GM19025 (cell line): ENCODE measurements around the gene CARS2.
"Not testable (repeated sequence)": the region's sequence is repeated elsewhere in the genome, so short reads cannot be mapped to it uniquely, and the experiment has no call there.

Experiments
- ATAC-seq: cut with Tn5 transposase; IDR thresholded peaks from one replicate; pipeline ENCODE4 v1.9.1; 2021; ENCODE audit warnings: mild to moderate bottlenecking, low read depth, moderate library complexity; ENCODE audit not compliant: unreplicated experiment

CARS2 gene

GRCh38 chr13:110624766-110625756 lies 80.9 kb downstream of the CARS2 start:
- ATAC-seq: no peak

GRCh38 chr13:110620596-110620995 lies 85.3 kb downstream of the CARS2 start:
- ATAC-seq: no peak

- no peak for ATAC-seq
These were observed 87.1 kb downstream of the CARS2 start for GRCh38 chr13:110618780-110619179.

- ATAC-seq: no peak
These were observed 87.7 kb downstream of the CARS2 start for GRCh38 chr13:110618167-110618566.

- ATAC-seq: no peak
These were observed 88.4 kb downstream of the CARS2 start for GRCh38 chr13:110617321-110618072.

- peak; percentile 44 for ATAC-seq
These were observed 89.5 kb downstream of the CARS2 start for GRCh38 chr13:110616103-110617101.

- ATAC-seq: peak; percentile 75
These were observed 90.4 kb downstream of the CARS2 start, which contains the start of gene NAXD for GRCh38 chr13:110615322-110616102. Gene NAXD (plus strand): TSS chr13:110615545. CDS start chr13:110615602, 57 bp downstream.

- ATAC-seq: no peak
These were observed 91.0 kb downstream of the CARS2 start for GRCh38 chr13:110615005-110615321.

GRCh38 chr13:110610955-110611595 lies 94.8 kb downstream of the CARS2 start:
- ATAC-seq: peak; percentile 37

GRCh38 chr13:110607675-110608224 lies 98.2 kb downstream of the CARS2 start:
- ATAC-seq: no peak

GRCh38 chr13:110606281-110606680 lies 99.6 kb downstream of the CARS2 start:
- ATAC-seq: not testable (repeated sequence)

GRCh38 chr13:110605132-110605531 lies 100.8 kb downstream of the CARS2 start:
- ATAC-seq: no peak

- ATAC-seq: no peak
These were observed 104.9 kb downstream of the CARS2 start for GRCh38 chr13:110600980-110601379.

GRCh38 chr13:110600261-110600819 lies 105.6 kb downstream of the CARS2 start:
- ATAC-seq: no peak

- ATAC-seq: no peak
These were observed 108.8 kb downstream of the CARS2 start for GRCh38 chr13:110597041-110597689.

- ATAC-seq: peak; percentile 67
These were observed 112.3 kb downstream of the CARS2 start for GRCh38 chr13:110593430-110594130.

GRCh38 chr13:110592665-110593064 lies 113.3 kb downstream of the CARS2 start:
- ATAC-seq: no peak
